Nephron (organoid): ENCODE measurements around the gene SLC1A1.

Source experiments
- H3K27ac Mint-ChIP-seq, 3 experiments: 2 replicates each; pipeline ENCODE4 v1.8.0; 2020; ENCODE audit warnings: mixed read lengths in 3 of 3, mild to moderate bottlenecking in 2 of 3, moderate library complexity in 1 of 3
- H3K27me3 Mint-ChIP-seq: 2 replicates; pipeline ENCODE4 v1.8.0; 2021; ENCODE audit warnings: low read depth, mild to moderate bottlenecking, moderate library complexity, mixed read lengths
- H3K36me3 Mint-ChIP-seq: 2 replicates; pipeline ENCODE4 v1.8.0; 2020; ENCODE audit warnings: low read depth, mixed read lengths
- H3K4me1 Mint-ChIP-seq: 2 replicates; pipeline ENCODE4 v1.8.0; 2020; ENCODE audit warnings: mixed read lengths
- H3K4me3 Mint-ChIP-seq, 3 experiments: 2 replicates each; pipeline ENCODE4 v1.8.0; 2020; ENCODE audit warnings: mild to moderate bottlenecking in 3 of 3, mixed read lengths in 3 of 3, moderate library complexity in 2 of 3
- H3K9me3 Mint-ChIP-seq: 2 replicates; pipeline ENCODE4 v1.8.0; 2020; ENCODE audit warnings: mixed read lengths
- CTCF ChIP-seq, 3 experiments: fragments of 200-600 bp; sonication (generic); IDR thresholded peaks; one replicate each; pipeline ENCODE4 v1.5.0; 2021; ENCODE audit warnings: antibody characterized with exemption in 3 of 3; ENCODE audit not compliant: unreplicated experiment in 3 of 3

The SLC1A1 gene

GRCh38 chr9:4547016-4547415 lies 56.7 kb downstream of the SLC1A1 start:
- peaks cover 24% of the 10 kb centered on the region for H3K4me1 Mint-ChIP-seq
- no peak for TF ChIP-seq CTCF (IDR thresholded peaks at IDR 0.05; ENCODE audit: unreplicated experiment in 3 of 3)
- H3K36me3 Mint-ChIP-seq: no peaks in the 10 kb centered on the region
- no peaks in the 10 kb centered on the region for H3K27me3 Mint-ChIP-seq
- H3K9me3 Mint-ChIP-seq: no peaks in the 10 kb centered on the region
- H3K27ac Mint-ChIP-seq: peak overlapping the region; percentile 61 to 97 (median 92)
- peak overlapping the region in 1 of 3 experiments; percentile 15 for H3K4me3 Mint-ChIP-seq

GRCh38 chr9:4548811-4549725 lies 58.8 kb downstream of the SLC1A1 start:
- no peaks in the 10 kb centered on the region for H3K36me3 Mint-ChIP-seq
- TF ChIP-seq CTCF (IDR thresholded peaks at IDR 0.05; ENCODE audit: unreplicated experiment in 3 of 3): peak in 1 of 3 experiments; percentile 35
- no peaks in the 10 kb centered on the region for H3K9me3 Mint-ChIP-seq
- peaks cover 24% of the 10 kb centered on the region for H3K4me1 Mint-ChIP-seq
- no peak overlapping the region for H3K4me3 Mint-ChIP-seq
- H3K27ac Mint-ChIP-seq: peak overlapping the region; percentile 34 to 67 (median 53)
- H3K27me3 Mint-ChIP-seq: no peaks in the 10 kb centered on the region

- peaks cover 28% of the 10 kb centered on the region for H3K4me1 Mint-ChIP-seq
- no peaks in the 10 kb centered on the region for H3K9me3 Mint-ChIP-seq
- H3K4me3 Mint-ChIP-seq: no peak overlapping the region
- no peaks in the 10 kb centered on the region for H3K36me3 Mint-ChIP-seq
- no peak for TF ChIP-seq CTCF (IDR thresholded peaks at IDR 0.05; ENCODE audit: unreplicated experiment in 3 of 3)
- no peaks in the 10 kb centered on the region for H3K27me3 Mint-ChIP-seq
- H3K27ac Mint-ChIP-seq: peak overlapping the region; percentile 55 to 75 (median 67)
These were observed 59.6 kb downstream of the SLC1A1 start for GRCh38 chr9:4549751-4550295.

GRCh38 chr9:4550777-4551484 lies 60.7 kb downstream of the SLC1A1 start:
- Mint-ChIP-seq H3K36me3 (no peaks in the 10 kb centered on the region), H3K27ac (peak overlapping the region; percentile 55 to 75 (median 67)), H3K27me3 (no peaks in the 10 kb centered on the region), H3K4me1 (peaks cover 28% of the 10 kb centered on the region), H3K4me3 (no peak overlapping the region), H3K9me3 (no peaks in the 10 kb centered on the region)
- TF ChIP-seq CTCF (IDR thresholded peaks at IDR 0.05; ENCODE audit: unreplicated experiment in 3 of 3): no peak

- TF ChIP-seq CTCF (IDR thresholded peaks at IDR 0.05; ENCODE audit: unreplicated experiment in 3 of 3): no peak
- no peak overlapping the region for H3K4me3 Mint-ChIP-seq
- H3K27ac Mint-ChIP-seq: no peak overlapping the region
- H3K9me3 Mint-ChIP-seq: no peaks in the 10 kb centered on the region
- H3K27me3 Mint-ChIP-seq: no peaks in the 10 kb centered on the region
- no peaks in the 10 kb centered on the region for H3K36me3 Mint-ChIP-seq
- H3K4me1 Mint-ChIP-seq: peaks cover 18% of the 10 kb centered on the region
These were observed 63.7 kb downstream of the SLC1A1 start for GRCh38 chr9:4553951-4554381.
